HG02852 (cell line): ENCODE measurements around the gene APBA2.
"Not testable (repeated sequence)": the region's sequence is repeated elsewhere in the genome, so short reads cannot be mapped to it uniquely, and the experiment has no call there.

Experiments
- ATAC-seq: cut with Tn5 transposase; IDR thresholded peaks from one replicate; pipeline ENCODE4 v1.9.1; 2021; ENCODE audit warnings: mild to moderate bottlenecking, moderate library complexity; ENCODE audit not compliant: unreplicated experiment

APBA2 gene

DNA sequence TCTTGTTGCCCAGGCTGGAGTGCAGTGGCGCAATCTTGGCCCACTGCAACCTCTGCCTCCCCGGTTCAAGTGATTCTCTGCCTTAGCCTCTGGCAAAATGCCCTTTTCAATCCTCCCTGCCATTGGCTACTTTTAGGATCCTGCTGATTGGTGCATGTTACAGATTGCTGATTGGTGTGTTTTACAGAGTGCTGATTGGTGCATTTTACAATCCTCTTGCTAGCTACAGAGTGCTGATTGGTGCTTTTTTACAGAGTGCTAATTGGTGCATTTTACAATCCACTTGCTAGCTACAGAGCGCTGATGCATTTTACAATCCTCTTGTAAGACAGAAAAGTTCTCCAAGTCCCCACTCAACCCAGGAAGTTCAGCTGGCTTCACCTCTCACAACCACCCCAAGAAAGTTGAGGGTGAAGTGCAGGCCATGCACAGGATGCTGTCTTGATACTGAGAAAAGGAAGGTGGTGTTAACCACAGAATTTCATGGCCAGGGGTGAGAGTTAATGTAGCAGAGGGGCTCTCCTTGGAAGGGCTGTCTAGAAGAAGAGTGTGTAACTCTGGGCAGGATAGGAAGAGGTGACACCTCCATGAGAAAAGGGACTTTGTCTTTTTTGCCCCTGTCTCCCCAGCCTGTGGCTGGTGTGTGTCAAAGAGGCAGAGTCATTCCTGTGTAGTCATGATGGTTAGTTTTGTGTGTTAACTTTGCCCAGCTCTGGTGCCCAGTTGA lies 145.9 kb downstream of the APBA2 start:
- ATAC-seq = no peak

DNA sequence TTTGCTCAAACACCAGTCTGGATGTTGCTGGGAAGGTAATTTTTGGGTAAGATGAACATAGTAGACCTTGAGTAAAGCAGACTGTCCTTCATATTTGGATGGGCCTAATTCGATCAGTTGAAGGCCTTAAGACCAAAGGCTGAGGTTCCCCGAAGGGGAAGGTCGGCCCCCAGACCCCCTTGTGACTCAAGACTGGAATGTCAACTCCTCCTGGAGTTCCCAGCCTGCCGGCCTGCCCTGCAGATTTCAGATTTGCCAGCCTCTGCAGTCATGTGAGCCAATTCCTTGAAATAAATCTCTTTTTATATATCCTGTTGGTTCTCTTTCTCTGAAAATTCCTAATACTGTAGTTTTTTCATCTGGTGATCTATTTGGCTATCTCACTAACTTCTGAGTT lies 146.5 kb downstream of the APBA2 start:
- no peak for ATAC-seq

DNA sequence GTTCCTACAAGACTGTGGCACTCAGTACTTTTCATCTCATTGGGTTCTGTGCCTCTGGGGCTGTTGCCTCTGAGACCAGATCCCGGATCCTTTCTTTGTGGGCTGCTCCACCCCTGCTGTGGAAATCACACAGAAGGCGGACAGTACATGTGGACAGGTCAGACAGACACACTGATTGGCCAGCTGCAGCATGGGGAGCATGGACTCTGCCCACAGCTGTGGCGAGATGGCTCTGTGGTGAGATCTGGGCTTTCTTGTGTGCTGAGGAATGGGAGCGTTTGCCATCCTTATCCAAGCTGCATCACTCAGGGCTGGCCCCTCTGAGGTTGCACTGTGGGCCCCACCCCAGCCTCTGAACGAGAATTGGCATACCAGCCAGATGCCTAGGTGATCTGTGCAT lies 147.0 kb downstream of the APBA2 start:
- no peak for ATAC-seq

DNA sequence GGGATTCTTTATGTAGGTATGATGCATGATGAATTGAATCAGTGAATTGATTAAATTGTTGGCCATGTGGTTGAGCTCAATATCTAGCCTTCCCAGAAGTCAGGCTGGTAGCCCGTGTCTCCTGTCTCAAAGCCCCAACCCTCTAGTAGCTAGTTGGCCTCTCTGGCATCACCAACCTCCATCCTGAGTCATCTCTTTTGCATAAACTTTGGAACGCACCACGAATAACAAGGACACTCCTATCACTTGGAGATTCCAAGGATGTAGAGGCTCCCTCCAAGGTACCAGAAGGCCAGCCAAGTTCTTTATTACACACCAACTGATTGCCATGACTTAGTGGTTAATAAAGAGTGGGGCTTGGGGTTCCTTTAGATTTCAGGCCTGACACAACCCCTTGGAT lies 148.4 kb downstream of the APBA2 start:
- ATAC-seq = no peak

DNA sequence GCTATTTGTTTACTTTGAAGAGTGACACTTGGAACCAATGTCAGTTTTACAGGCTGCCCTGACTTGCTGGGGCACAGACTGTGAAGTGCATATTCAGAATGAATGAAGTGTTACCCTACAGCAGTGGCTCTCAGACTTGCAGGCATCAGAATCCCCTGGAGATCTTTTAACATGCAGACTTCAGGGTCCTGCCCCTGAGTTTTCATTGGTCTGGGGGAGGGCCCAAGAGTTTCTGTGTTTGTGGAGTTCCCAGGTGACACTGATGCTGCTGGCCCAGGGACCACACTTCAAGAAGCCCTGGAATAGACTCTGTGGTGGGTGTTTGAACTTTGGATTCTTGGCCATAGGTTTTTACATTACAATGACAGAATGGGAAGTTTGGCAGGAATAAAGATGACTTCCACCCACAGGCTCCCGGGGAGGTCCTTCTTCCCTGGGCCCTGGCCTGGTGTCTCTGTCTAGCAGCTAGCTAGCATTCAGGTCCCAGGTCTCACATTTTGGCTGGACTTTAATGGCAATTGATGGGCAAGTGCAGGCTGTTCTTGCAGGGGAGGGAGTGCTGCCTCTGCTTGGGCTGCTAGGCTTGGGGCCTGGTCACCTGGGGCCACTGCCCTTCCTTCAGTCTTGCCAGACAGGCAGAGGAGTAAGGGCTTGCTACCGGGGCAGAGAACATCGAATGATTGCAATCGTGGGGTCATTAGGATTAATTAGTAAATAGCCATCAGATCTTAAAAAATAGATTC lies 149.0 kb downstream of the APBA2 start:
- ATAC-seq = no peak

DNA sequence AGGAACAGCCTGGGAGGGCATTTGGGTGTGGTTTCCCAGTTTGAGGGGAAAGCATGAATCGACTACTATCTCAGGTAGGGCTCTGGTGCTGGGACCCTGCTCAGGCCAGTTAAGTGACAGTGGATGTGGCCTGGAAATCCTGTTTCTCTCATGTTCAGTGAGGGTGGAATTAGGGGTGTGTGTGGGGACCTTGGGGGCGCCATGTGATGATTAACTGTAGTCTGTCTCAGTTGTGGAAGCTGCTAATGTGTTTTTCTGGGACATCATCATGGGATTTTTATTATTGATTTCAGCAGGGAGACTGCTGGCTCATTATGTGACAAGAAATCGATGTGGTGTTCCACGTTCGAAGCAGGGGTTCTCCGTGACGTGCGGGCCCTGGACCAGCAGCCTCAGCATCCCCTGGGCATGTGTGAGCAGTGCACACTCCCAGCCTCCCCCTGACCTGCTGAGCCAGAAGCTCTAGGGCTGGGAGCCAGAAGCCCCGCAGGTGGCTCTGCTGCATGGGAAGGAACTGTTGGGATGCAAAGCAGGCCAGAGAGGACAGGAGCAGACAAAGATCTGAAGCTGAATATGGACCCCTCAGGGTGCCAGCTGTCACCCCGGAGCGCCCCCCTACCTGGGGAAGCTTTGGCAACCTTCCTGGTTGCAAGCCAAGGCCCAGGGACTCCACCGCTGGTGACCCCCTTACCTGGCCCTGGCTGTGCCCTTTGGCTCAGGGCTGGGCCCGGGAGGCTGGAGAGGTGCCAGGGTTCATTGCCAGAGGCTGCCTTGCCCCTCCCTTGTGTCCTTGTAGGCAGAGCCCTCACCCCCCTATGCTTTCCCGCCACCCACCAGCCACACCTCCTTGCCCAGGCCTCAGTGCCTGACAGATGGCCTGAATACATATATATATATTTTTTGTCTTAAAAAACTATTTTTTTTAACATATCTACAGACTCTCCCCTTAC lies 149.8 kb downstream of the APBA2 start:
- no peak for ATAC-seq

DNA sequence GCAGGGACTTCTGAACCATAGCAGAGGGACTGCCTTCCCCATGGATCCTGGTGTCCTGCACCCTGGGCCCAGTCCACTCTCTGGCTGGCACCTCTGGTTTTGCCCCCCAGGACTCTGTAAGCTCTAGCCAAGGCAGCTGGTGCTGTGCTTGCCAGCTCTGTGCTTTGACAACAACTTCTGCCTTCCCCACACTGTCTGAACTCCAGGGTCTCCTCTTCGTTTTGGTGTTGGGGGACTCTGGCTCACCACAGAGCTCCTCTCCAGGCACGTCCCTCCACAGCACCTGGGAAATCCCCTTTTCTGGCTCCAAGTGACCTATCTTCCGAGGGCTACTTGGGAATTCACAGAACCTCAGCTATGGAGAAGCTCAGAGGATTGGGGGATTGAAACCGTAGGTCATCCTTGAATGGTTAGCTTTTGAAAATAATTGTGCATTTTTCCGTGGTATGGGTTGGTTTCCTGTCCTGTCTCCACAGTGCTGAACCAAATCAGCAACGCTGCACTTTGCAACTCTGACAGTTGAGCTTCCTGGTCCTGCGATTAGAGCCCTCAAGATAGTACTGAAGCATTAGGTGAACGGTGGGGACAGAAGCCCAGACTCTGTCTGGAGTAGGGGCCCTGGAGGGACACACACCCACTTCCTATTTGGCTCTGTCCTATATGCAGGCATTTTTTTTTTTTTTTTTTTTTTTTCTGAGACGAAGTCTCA lies 152.4 kb downstream of the APBA2 start:
- no peak for ATAC-seq

DNA sequence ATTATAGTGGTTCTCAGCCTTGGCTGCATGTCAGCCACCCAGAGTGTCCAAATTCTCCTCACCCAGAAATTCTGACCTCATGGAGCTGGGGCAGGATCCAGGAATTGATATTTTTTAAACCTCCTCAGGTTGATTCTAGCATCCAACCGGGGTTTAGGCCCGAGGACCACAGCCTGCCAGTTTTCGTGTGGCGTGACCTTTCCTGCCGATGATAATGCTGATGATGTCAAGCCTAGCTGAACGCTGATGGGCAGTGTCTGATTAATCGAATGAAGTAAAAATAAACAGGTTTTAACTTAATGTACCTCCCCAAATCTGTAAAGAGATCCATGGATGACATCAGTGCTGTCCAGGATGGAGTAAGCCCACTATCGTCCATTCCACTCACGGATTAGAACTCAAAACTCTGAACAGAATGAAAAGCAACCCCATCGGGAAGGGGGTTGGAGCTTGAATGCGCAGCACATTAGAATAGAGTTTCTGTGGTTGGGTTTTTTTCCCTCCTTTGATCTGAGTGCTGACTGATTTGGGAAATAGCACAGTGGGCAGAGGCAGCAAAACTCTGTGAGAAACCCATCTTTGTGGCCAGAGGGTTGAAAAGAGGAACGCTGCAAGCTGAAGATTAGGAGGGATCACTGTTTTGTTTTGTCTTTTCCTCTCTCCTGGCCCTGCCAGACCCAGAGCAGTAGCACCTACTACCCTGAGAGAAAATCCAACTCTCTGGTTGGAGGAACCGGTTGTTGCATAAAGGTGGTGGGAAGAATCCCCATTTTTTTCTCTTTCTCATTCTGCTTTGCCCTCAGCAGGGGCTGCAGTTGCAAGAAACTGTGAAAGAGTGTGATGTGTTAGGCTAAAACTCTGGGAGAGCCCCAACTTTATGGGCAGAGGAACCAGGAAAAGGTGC lies 153.9 kb downstream of the APBA2 start:
- no peak for ATAC-seq

DNA sequence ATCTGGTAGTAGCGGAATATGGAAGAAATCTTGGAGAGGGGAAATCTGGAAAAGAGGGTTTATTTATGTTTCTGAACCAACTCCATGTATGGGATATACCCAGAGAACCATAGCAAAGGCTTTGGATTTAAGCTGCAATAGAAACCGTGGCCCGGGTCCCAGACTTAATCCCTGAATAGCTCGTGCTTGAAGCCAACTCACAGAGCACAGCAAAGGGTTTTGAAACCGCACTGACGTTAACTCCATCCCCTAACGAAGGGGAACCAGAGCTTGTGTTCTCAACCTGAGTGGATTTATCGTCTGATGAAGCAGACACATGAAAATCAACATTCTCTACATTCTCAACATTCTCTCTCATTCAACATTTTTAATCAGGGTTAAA lies 154.6 kb downstream of the APBA2 start:
- ATAC-seq = no peak

DNA sequence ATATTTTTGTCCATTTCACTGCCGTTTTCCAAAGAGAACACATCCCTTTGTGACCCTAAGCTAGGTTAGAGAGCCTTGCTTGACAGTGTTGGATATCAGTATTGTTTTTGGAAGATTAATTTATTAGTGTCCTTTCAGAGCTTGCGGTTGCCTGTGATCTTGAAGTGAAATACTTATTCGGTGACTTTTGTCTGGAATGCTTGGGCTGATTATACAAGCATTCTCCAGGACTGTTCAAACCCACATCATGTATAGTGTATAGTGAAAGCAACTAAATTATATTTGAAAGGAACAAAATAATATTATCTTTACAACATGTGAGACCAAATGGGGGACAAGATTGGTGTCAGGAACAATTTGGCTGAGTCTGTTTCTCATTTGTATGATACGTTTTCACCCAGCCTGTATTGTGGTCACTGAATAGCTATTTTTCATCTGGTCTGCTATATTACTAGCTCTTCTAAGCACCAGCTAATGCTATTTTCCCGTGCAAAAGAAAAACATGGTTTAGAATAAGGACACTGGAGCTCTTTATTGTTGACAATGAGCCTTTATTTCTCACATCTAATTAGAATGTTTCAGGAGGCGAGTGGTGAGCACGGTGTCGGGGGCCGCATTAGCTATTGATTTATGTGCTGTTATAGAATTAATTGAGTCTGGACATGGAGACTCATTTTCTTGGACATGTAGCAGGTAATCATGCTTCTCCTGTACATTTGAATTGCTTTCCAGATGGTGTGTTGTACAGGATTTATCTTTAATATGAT lies 158.1 kb downstream of the APBA2 start:
- no peak for ATAC-seq

DNA sequence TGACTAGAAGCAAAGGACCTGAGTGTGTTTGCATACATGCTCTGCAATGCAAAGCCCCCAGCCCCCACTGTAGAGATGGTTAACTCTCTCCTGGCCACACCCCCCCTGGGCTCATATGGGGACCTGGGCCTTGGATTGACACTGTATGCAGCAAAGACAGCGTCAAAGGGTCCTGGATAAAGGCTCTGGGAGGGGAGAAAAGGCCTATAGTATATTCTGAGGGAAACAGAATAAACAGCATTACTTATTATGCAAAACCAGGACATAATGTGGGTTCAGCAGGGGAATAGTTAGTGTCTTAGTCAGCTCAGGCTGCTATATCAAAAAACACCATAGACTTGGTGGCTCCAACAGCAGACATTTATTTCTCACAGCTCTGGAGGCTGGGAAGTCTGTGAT lies 158.7 kb downstream of the APBA2 start:
- no peak for ATAC-seq

DNA sequence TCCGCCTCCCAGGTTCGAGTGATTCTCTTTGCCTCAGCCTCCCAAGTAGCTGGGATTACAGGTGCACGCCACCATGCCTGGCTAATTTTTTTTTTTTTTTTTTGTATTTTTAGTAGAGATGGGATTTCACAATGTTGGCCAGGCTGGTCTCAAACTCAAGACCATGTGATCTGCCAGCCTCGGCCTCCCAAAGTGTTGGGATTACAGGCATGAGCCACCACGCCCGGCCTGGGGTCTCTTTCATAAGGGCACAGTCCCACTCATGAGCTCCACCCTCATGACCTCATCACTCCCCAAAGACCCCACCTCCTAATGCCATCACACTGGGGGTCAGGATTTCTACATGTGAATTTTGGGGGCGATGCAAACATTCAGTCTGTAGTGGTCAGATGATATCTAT lies 159.4 kb downstream of the APBA2 start:
- not testable (repeated sequence) for ATAC-seq

DNA sequence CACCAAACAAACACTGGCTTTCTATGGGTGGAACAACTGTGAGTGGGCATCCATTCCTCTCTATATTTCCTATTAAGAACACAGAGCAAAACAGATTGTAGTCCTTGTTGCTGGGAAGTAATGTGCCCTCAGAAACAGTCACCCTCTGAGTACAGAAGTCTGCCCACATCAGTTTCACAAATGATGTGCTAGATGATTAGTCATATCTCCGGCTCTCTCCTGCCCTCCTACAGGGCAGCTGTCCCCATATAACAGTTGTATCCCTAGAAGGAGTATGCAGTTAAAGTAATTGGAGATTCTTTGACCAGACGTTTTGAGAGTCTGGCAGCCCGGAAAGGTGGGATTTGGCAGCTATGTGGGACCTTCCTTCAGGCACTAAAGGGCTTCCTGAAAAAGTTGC lies 159.9 kb downstream of the APBA2 start:
- no peak for ATAC-seq

DNA sequence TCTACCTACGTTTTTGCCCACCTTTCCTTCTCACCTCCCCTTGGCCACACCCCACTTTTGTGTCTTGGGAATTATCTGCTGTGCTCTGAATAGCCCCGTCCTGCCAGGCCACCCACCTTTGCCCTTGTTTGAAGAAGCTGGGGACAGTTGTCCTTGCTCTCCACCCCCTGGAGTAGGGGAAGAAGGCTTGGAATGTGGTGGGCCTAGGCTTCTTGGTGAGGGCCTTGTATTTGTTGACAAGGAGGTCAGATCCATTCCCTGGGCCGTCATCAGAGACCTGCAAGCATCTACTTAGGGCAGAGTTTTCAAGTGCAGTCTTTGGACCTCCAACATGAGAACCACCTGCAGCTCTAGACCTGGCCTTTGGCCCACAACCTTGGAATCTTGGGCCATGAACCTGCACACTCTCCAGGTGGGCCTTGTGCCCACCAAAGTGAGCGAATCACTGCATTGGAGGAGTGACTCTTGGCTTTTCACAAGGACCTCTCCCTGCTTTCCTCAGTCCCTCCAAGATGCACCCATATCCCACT lies 160.6 kb downstream of the APBA2 start:
- no peak for ATAC-seq

DNA sequence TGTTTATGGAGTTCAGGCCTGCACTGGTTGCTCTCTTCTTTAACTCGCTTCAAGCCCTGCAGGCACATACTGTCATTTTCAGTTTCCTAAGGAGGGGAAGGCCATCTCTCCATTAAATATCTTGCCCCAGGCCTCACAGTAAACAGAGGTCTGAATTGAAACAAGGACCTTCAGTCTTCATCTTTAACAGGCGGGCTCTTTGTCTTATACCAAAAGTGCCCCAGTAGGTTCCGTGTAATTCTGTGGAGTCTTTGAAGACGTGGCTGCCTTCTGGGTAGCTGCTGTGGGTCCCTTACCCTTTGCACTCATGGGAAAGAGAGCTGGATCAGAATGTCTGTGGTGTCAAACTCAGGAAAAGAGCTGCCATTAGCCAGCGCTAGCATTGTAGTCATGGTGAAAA lies 161.2 kb downstream of the APBA2 start:
- no peak for ATAC-seq

DNA sequence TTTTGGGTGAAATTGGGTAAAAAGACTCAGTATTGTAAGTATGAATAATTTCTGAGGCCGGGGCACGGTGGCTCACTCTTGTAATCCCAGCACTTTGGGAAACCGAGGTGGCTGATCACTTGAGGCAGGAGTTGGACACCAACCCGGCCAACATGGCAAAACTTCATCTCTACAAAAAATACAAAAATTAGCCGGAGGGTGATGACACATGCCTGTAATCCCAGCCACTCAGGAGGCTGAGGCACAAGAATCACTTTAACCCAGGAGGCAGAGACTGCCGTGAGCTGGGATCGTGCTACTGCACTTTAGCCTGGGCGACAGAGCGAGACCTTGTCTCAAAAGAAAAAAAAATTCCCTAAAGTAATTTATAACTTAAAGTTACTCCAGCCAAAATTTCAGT lies 162.2 kb downstream of the APBA2 start:
- no peak for ATAC-seq

DNA sequence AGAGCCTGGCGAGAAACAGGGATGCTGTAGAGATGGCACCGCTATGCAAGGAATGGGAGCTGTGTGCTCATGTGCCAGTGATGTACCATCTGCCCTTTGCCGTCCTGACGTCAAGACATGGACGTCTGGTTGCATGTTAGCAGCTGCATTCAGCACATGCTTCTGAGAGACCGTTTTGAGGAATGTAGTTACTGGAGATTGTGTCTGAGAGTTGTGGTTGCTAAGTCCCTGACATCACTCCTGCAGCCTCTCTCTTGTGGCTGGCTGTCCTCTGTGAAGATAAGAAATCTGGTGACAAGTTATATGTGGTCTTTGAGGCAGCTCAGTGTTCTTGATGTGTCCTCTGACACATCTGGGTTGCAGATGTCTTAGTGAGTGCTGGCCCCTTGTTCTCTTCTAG lies 165.1 kb downstream of the APBA2 start:
- ATAC-seq = no peak

DNA sequence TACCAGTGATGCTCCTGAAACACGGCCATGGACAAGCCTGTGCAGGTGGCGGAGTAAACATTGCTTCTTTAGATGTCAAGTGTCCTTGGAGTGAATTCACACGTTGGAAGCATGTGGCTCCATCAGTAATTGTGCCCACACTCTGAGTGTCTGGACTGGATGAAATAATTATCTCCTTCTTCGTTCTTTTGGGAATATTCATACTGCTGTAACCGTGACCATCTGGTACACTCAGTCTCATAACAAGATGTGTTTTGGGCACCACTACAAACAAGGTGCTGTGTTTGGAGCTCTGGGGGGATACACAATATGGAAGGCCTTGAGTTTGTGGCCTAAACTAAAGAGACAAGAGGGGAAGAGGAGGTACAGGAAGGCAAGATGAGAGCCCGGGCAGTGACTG lies 165.6 kb downstream of the APBA2 start:
- no peak for ATAC-seq

DNA sequence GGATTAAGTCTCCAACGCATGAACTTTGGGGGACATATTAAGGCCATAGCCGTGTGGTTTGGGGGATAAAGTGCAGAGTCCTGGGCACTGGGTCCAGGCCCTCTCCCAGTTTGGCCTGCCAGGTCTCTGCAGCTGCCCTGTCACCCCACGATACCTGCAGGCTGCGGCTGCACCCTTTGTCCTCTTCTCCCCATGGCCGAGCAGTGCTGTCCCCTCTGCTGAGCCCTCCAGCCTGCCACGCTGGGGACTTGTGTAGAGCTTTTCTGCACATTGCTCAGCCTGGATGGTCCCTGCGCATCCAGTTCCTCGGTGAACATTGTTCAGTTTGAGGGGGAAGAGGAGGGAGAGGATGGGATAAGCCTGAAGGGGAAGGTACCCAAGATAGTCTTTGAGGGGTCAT lies 167.2 kb downstream of the APBA2 start:
- ATAC-seq = no peak
